ENCODE results near the gene MROH7.
A peak's percentile ranks its signal among the peaks of the same experiment; 100 is the strongest.

The MROH7 gene

DNA sequence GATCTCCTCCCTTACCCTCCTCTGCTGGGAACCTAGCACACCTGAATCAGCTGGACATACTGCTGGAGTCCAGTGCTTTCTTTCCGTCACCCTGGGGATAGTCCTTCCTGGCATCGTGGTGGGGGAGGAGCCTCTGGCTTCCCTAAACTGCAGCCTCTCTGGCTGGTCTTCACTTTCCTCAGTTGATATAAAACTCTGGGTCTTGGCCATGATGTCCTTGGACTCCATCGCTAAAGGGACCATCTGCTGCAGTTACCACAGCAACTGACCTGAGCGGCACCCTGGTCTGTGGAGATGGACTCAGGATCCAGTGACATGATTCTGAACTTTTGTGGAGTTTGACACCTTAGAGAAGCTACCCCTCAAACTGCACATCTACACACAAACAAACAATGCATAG is 99.9 kb downstream of the MROH7 start:
- Histone ChIP-seq H3K27ac (ENCODE audit: low read length, poor library complexity, severe bottlenecking) (no peak overlapping the region), H3K9me3 (ENCODE audit: control insufficient read depth, low read length) (no peaks in the 10 kb centered on the region), H2BK12ac (ENCODE audit: low read length in 2 of 2) (no peak overlapping the region), H3K4me3 (ENCODE audit: insufficient read depth in 1 of 2, low read depth in 1 of 2, low read length in 2 of 2) (no peak overlapping the region), H3K23ac (ENCODE audit: low read length in 2 of 2) (no peak overlapping the region), H3K9ac (ENCODE audit: low read length) (no peak overlapping the region), H3K4ac (ENCODE audit: low read depth in 1 of 2, low read length in 2 of 2) (no peak overlapping the region), H4K91ac (ENCODE audit: low read length) (no peak overlapping the region), H3K36me3 (ENCODE audit: control insufficient read depth in 1 of 2, insufficient read depth in 2 of 2, low read depth in 1 of 2, low read length in 2 of 2) (peaks cover 59 to 70% of the 10 kb centered on the region in 2 experiments), H3K4me2 (ENCODE audit: low read length, poor library complexity, severe bottlenecking) (no peak overlapping the region), H2BK120ac (ENCODE audit: low read depth, low read length) (no peak overlapping the region), H2AK5ac (ENCODE audit: low read length, severe bottlenecking) (no peak overlapping the region), H2AFZ (ENCODE audit: low read depth, low read length) (no peak overlapping the region), H3K4me1 (ENCODE audit: control insufficient read depth, insufficient read depth, low read depth, low read length) (no peaks in the 10 kb centered on the region), H3K18ac (ENCODE audit: low read depth in 1 of 2, low read length in 2 of 2) (no peak overlapping the region), H2BK5ac (ENCODE audit: low read depth, low read length, poor library complexity, severe bottlenecking) (no peak overlapping the region), H3K27me3 (ENCODE audit: control insufficient read depth in 1 of 2, insufficient read depth in 1 of 2, low read length in 2 of 2) (no peaks in the 10 kb centered on the region), H2BK15ac (ENCODE audit: low read depth, poor library complexity, severe bottlenecking) (no peak overlapping the region), H3K14ac (ENCODE audit: low read length in 2 of 2) (no peak overlapping the region), H3K79me1 (replicated peaks; ENCODE audit: low read length, poor library complexity, severe bottlenecking) (peaks cover 5% of the 10 kb centered on the region), H4K8ac (ENCODE audit: low read length) (no peak overlapping the region)
- WGBS, result 97% methylated on average over 4 of the region's 4 CpGs
- DNase-seq, result no peak

DNA sequence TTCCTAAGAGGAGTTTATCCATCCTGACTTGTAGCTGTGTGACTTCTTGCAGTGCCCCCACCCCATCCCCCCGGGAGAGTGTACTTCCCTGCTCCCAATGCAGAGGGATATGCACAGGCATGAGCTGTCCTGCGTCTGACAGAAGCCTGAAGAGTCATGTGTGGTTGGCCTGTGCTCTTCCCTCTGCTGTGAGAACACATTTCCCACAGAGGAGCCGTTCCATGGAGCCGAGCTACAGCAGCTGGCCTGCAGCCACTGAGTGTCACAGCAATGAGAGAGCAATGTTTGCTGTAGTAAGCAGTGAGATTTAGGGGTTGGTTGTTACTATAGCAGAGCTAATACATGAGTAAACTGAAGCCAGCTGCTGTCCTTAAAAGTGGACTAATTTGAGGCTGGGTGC is 100.7 kb downstream of the MROH7 start:
- H2BK120ac ChIP-seq (ENCODE audit: low read depth, low read length), result no peak overlapping the region
- peaks cover 0 to 3% of the 10 kb centered on the region in 2 experiments for H3K27me3 ChIP-seq (ENCODE audit: control insufficient read depth in 1 of 2, insufficient read depth in 1 of 2, low read length in 2 of 2)
- H3K9me3 ChIP-seq (ENCODE audit: control insufficient read depth, low read length), result no peaks in the 10 kb centered on the region
- H3K18ac ChIP-seq (ENCODE audit: low read depth in 1 of 2, low read length in 2 of 2), result no peak overlapping the region
- DNase-seq, result peak; percentile 58
- H2BK12ac ChIP-seq (ENCODE audit: low read length in 2 of 2), result no peak overlapping the region
- no peaks in the 10 kb centered on the region for H3K4me1 ChIP-seq (ENCODE audit: control insufficient read depth, insufficient read depth, low read depth, low read length)
- 77% methylated on average over 4 of the region's 4 CpGs for WGBS
- H3K27ac ChIP-seq (ENCODE audit: low read length, poor library complexity, severe bottlenecking), result no peak overlapping the region
- peak overlapping the region; percentile 45 for H3K9ac ChIP-seq (ENCODE audit: low read length)
- H4K8ac ChIP-seq (ENCODE audit: low read length), result no peak overlapping the region
- H3K4ac ChIP-seq (ENCODE audit: low read depth in 1 of 2, low read length in 2 of 2), result no peak overlapping the region
- no peak overlapping the region for H3K14ac ChIP-seq (ENCODE audit: low read length in 2 of 2)
- H2BK15ac ChIP-seq (ENCODE audit: low read depth, poor library complexity, severe bottlenecking), result no peak overlapping the region
- H3K79me1 ChIP-seq (replicated peaks; ENCODE audit: low read length, poor library complexity, severe bottlenecking), result peaks cover 1% of the 10 kb centered on the region
- H3K36me3 ChIP-seq (ENCODE audit: control insufficient read depth in 1 of 2, insufficient read depth in 2 of 2, low read depth in 1 of 2, low read length in 2 of 2), result peaks cover 54 to 63% of the 10 kb centered on the region in 2 experiments
- no peak overlapping the region for H2AK5ac ChIP-seq (ENCODE audit: low read length, severe bottlenecking)
- H2BK5ac ChIP-seq (ENCODE audit: low read depth, low read length, poor library complexity, severe bottlenecking), result no peak overlapping the region
- H4K91ac ChIP-seq (ENCODE audit: low read length), result no peak overlapping the region
- no peak overlapping the region for H3K4me2 ChIP-seq (ENCODE audit: low read length, poor library complexity, severe bottlenecking)
- H3K23ac ChIP-seq (ENCODE audit: low read length in 2 of 2), result no peak overlapping the region
- no peak overlapping the region for H2AFZ ChIP-seq (ENCODE audit: low read depth, low read length)
- H3K4me3 ChIP-seq (ENCODE audit: insufficient read depth in 1 of 2, low read depth in 1 of 2, low read length in 2 of 2), result no peak overlapping the region

DNA sequence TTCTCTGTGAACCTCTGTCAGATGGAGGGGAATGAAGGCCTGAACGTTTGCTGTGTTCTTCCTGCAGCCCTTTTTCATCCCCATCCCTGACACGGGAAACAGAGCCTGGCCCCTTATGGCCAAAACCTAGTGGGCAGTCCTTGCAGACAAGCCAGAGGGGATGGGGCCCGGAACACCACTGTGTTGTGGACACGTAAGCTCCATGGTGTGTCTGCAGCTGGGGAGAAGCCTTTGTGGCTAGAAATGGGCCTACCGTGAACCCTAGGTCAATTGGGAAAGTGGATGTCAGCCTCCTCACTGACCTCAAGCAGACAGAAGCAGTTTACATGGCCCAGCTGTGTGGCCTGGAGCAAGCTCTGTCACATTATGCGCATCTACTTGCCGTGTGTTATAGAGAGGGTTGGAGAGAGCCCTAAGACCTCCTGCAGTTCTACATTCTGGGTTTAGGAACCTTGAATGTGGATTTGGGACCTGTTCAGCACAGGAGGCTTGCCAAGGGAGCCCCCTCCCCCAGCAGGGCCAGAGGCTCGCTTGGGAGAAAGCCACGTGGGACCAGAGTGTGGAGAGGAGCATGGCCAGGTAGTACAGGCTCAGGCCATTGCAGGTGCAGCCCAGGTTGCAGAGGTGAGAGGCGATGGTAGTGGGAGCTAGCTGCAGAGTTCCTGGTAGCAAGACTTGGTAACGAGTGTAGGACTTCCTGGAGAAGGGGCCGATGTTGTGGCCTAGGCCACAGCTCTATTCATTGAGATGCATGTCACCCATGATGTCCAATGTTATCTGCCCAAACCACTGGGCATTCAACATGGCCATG is 102.0 kb downstream of the MROH7 start:
- 86% methylated on average over 11 of the region's 12 CpGs for WGBS
- Histone ChIP-seq H2BK12ac (ENCODE audit: low read length in 2 of 2) (no peak overlapping the region), H3K4me2 (ENCODE audit: low read length, poor library complexity, severe bottlenecking) (no peak overlapping the region), H3K27me3 (ENCODE audit: control insufficient read depth in 1 of 2, insufficient read depth in 1 of 2, low read length in 2 of 2) (peaks cover 0 to 11% of the 10 kb centered on the region in 2 experiments), H3K27ac (ENCODE audit: low read length, poor library complexity, severe bottlenecking) (no peak overlapping the region), H3K14ac (ENCODE audit: low read length in 2 of 2) (no peak overlapping the region), H4K91ac (ENCODE audit: low read length) (no peak overlapping the region), H2AK5ac (ENCODE audit: low read length, severe bottlenecking) (no peak overlapping the region), H3K4me3 (ENCODE audit: insufficient read depth in 1 of 2, low read depth in 1 of 2, low read length in 2 of 2) (no peak overlapping the region), H2BK120ac (ENCODE audit: low read depth, low read length) (no peak overlapping the region), H2BK5ac (ENCODE audit: low read depth, low read length, poor library complexity, severe bottlenecking) (no peak overlapping the region), H3K36me3 (ENCODE audit: control insufficient read depth in 1 of 2, insufficient read depth in 2 of 2, low read depth in 1 of 2, low read length in 2 of 2) (peaks cover 43 to 52% of the 10 kb centered on the region in 2 experiments), H2BK15ac (ENCODE audit: low read depth, poor library complexity, severe bottlenecking) (no peak overlapping the region), H3K79me1 (replicated peaks; ENCODE audit: low read length, poor library complexity, severe bottlenecking) (peaks cover 1% of the 10 kb centered on the region), H2AFZ (ENCODE audit: low read depth, low read length) (no peak overlapping the region), H3K9me3 (ENCODE audit: control insufficient read depth, low read length) (no peaks in the 10 kb centered on the region), H3K18ac (ENCODE audit: low read depth in 1 of 2, low read length in 2 of 2) (no peak overlapping the region), H3K9ac (ENCODE audit: low read length) (peak overlapping the region; percentile 45), H3K4me1 (ENCODE audit: control insufficient read depth, insufficient read depth, low read depth, low read length) (no peaks in the 10 kb centered on the region), H3K4ac (ENCODE audit: low read depth in 1 of 2, low read length in 2 of 2) (peak overlapping the region in 1 of 2 experiments; percentile 13), H3K23ac (ENCODE audit: low read length in 2 of 2) (no peak overlapping the region), H4K8ac (ENCODE audit: low read length) (no peak overlapping the region)
- DNase-seq, result peak; percentile 44

DNA sequence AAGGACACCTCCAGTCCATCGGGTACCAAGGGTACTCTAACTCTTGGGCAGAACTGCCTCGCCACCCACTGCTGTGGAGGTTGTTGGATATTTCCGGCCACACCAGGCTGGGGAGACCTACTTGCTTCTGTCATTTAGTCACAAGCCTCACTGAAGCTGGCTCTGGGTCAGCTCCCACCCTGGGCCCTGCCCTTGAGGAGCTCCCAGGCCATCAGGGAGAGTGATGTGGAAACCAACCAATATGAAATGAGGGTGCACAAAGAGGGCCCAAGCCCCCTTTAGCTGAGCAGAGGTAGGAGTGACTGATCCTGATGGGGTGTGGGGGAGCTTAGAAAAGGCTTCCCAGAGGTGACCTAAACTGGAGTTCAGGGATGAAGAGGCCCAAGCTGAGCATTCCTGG is 103.1 kb downstream of the MROH7 start:
- H2BK5ac ChIP-seq (ENCODE audit: low read depth, low read length, poor library complexity, severe bottlenecking), result no peak overlapping the region
- peaks cover 1% of the 10 kb centered on the region for H3K79me1 ChIP-seq (replicated peaks; ENCODE audit: low read length, poor library complexity, severe bottlenecking)
- no peak overlapping the region for H4K8ac ChIP-seq (ENCODE audit: low read length)
- H3K36me3 ChIP-seq (ENCODE audit: control insufficient read depth in 1 of 2, insufficient read depth in 2 of 2, low read depth in 1 of 2, low read length in 2 of 2), result peaks cover 37 to 44% of the 10 kb centered on the region in 2 experiments
- H3K9ac ChIP-seq (ENCODE audit: low read length), result no peak overlapping the region
- H2BK15ac ChIP-seq (ENCODE audit: low read depth, poor library complexity, severe bottlenecking), result no peak overlapping the region
- 89% methylated on average over 3 of the region's 3 CpGs for WGBS
- H3K18ac ChIP-seq (ENCODE audit: low read depth in 1 of 2, low read length in 2 of 2), result no peak overlapping the region
- no peaks in the 10 kb centered on the region for H3K9me3 ChIP-seq (ENCODE audit: control insufficient read depth, low read length)
- no peaks in the 10 kb centered on the region for H3K4me1 ChIP-seq (ENCODE audit: control insufficient read depth, insufficient read depth, low read depth, low read length)
- H3K14ac ChIP-seq (ENCODE audit: low read length in 2 of 2), result no peak overlapping the region
- H3K27me3 ChIP-seq (ENCODE audit: control insufficient read depth in 1 of 2, insufficient read depth in 1 of 2, low read length in 2 of 2), result peaks cover 9 to 22% of the 10 kb centered on the region in 2 experiments
- H3K4ac ChIP-seq (ENCODE audit: low read depth in 1 of 2, low read length in 2 of 2), result no peak overlapping the region
- no peak for DNase-seq
- no peak overlapping the region for H3K4me3 ChIP-seq (ENCODE audit: insufficient read depth in 1 of 2, low read depth in 1 of 2, low read length in 2 of 2)
- H2AFZ ChIP-seq (ENCODE audit: low read depth, low read length), result no peak overlapping the region
- no peak overlapping the region for H3K4me2 ChIP-seq (ENCODE audit: low read length, poor library complexity, severe bottlenecking)
- H3K27ac ChIP-seq (ENCODE audit: low read length, poor library complexity, severe bottlenecking), result no peak overlapping the region
- H2BK120ac ChIP-seq (ENCODE audit: low read depth, low read length), result no peak overlapping the region
- H2AK5ac ChIP-seq (ENCODE audit: low read length, severe bottlenecking), result no peak overlapping the region
- no peak overlapping the region for H4K91ac ChIP-seq (ENCODE audit: low read length)
- H2BK12ac ChIP-seq (ENCODE audit: low read length in 2 of 2), result no peak overlapping the region
- no peak overlapping the region for H3K23ac ChIP-seq (ENCODE audit: low read length in 2 of 2)

Measured in mesenchymal stem cell (in vitro differentiated cells and primary cell).